IPS-NIHi11 (cell line): ENCODE data around the gene LHCGR.
"Not testable (repeated sequence)": the region's sequence is repeated elsewhere in the genome, so short reads cannot be mapped to it uniquely, and the experiment has no call there.

ENCODE experiments used
- DNase-seq: peaks from one replicate; pipeline ENCODE4 v3.0.0; 2012; ENCODE audit warnings: mixed read lengths, low spot score

LHCGR gene

DNA sequence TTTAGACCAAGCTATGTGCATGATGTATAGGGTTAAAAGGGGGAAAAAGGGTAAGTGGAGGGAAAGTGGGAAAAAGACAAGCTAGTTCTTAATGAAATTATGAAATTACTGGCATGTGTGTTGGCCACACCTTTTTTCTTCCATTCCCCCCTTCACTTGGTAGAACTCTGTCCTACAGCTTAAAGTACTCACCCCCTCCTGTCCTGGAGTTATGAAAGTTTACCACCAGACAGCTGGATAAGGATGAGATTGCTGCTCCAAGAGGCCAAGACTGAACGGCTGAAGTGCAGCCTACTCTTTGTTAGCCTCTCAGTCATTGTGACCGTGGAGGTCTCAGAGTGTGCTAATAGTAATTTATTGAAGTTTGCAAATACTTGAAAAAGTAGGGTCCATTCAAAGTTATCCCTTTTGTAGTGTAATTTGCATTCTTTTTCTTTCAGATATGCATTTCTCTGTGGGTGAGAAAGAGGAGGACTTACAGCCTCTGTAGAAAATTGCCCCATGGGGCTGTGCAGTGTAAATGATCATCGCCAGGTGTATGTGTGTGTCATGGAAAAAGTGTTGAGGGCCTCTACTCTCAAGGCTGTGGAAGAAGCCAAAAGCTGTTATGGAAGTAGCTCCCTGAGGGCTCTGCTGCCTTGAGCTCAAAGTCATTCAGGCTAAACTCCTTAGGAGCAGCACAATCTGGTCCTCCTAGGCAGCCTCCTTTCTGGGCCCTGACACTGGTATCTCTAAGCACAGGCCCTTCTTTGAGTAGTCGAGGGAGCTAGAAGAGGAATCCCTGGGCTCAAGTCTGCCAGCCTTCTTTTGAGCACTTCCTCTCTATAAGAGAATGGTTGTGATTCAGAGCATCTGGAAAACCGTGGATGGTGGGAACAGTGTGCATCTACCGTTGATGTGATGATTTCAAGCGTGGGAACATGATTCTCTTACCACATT, 46.2 kb downstream of the LHCGR start:
- no peak for DNase-seq

- DNase-seq, result no peak
Measured at GRCh38 chr2:48707466-48707865, 48.1 kb downstream of the LHCGR start.

GRCh38 chr2:48703621-48704020, 51.9 kb downstream of the LHCGR start:
- DNase-seq, result not testable (repeated sequence)

GRCh38 chr2:48699348-48699930, 56.1 kb downstream of the LHCGR start:
- DNase-seq, result no peak

- no peak for DNase-seq
Measured at GRCh38 chr2:48696881-48697280, 58.6 kb downstream of the LHCGR start.

DNA sequence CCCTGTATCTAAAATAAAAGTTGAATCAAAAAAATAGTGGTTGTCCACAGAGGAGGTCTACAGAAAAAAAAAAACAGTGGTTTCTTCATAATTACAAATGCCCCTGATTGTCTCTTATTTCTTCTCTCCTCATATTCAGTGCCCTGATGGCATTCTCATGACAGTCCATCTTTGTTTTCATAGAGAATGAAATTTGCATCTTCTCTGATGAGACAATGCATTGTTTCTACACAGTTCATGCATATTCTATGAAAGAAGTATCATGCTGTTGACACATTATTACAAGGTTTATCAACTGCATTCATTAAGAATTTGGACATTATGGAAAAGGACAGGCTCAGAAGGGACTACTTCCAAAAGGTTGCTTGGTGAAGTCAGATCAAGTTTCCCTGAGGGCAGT, 59.5 kb downstream of the LHCGR start:
- no peak for DNase-seq

DNA sequence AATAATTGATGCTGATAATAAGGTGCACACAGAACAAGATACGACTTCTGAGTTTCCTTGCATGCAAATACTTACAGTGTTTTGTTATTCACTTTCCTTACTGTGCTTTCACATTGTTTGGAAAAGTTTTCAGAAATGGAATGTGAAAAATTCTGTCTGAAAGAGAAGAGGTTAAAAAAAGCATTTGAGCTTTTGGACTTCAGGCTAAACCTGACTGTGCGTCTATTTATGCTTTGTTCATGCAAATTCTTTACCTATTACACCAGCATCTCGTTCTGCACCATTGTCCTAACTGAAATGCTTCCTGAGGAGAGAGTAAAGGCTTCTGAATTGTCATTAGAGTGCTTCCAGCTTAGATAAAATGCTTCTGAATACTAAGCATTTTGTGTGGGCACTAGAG, 61.4 kb downstream of the LHCGR start:
- no peak for DNase-seq

DNA sequence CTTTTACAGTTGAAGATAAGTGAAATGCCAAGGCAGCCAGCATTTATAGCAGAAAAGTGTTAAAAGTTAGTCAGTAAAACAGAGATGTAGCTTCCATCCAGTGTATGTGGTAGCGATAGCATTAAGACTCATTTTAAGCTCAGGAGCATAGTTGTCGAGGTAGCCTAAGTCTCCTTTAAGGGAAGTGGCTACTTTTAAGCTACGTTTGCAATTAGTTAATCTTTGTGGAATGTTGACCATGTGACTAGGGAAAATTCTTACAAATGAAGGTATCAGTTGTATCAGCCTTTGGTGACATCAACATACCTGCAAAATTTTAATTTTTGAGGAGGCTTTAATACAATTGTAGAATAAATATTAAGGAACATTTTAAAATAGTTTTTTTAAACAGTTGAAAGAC, 61.9 kb downstream of the LHCGR start:
- DNase-seq, result no peak

GRCh38 chr2:48693066-48693465, 62.5 kb downstream of the LHCGR start:
- no peak for DNase-seq

GRCh38 chr2:48691935-48692691, 63.4 kb downstream of the LHCGR start:
- DNase-seq, result no peak

GRCh38 chr2:48685126-48685525, 70.4 kb downstream of the LHCGR start:
- DNase-seq, result no peak

- DNase-seq, result no peak
Measured at GRCh38 chr2:48677450-48677849, 78.1 kb downstream of the LHCGR start.

DNA sequence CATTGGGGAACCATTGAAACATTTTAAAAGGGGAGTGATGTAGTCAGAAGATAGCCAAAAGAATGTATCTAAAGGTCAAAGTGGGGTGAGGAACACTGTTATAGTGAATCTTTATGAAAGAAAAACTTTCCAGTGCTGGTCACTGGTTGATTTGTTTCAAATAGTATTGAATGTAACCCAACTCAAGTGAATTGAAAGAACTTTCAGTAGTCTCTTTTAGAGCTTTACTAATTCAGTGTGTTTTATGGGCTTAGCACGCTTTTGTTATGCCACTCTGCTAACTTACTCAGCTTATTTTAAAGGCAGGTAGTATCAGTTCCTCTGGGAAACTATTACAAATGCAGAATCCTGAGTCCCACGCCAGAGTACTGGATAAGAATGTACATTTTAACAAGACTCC, 80.6 kb downstream of the LHCGR start:
- no peak for DNase-seq

GRCh38 chr2:48673581-48673980, 81.9 kb downstream of the LHCGR start:
- no peak for DNase-seq

- DNase-seq, result no peak
Measured at GRCh38 chr2:48668992-48669391, 86.5 kb downstream of the LHCGR start.

- DNase-seq, result no peak
Measured at GRCh38 chr2:48651158-48651790, 104.2 kb downstream of the LHCGR start.

GRCh38 chr2:48638261-48638660, 117.3 kb downstream of the LHCGR start:
- DNase-seq, result no peak
